ENCODE results near the gene GJC2.
"Not testable (repeated sequence)": the region's sequence is repeated elsewhere in the genome, so short reads cannot be mapped to it uniquely, and the experiment has no call there.

The GJC2 gene

DNA sequence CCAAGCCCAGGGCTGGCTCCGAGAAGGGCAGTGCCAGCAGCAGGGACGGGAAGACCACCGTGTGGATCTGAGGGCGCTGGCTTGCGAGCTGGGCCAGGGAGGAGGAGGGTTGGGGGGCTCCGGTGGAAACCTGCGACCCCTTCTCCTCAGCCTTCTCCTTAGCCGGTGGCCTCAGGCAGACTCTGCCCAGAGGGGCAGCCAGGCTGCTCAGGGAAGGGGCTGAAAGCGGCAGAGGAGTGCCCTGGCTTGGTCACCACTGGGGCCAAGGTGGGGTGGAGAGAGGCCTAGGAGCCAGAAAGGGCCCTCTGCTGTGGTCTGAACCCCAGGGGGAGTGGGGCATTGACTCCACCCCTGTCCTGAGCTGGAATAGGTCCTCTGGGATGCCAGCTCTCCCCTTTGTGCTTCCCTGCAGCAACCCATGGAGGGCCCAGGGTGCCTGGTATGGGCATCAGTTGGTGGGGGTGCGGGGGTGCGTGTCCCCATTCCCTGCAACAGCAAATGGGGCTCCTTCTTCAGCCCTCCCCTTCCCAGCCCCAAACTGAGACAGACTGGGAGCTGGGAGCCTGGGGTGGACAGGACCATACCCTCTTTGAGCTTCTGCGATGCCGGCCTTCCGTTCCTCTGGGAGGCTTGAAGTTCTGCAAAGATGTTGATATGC is 9.4 kb downstream of the GJC2 start:
- no peak for FAIRE-seq

- no peak for FAIRE-seq
These were observed 10.6 kb downstream of the GJC2 start for GRCh38 chr1:228160201-228160761.

- no peak for FAIRE-seq
These were observed 11.6 kb downstream of the GJC2 start for GRCh38 chr1:228161362-228161761.

GRCh38 chr1:228161866-228162265 is 12.1 kb downstream of the GJC2 start:
- FAIRE-seq: no peak

DNA sequence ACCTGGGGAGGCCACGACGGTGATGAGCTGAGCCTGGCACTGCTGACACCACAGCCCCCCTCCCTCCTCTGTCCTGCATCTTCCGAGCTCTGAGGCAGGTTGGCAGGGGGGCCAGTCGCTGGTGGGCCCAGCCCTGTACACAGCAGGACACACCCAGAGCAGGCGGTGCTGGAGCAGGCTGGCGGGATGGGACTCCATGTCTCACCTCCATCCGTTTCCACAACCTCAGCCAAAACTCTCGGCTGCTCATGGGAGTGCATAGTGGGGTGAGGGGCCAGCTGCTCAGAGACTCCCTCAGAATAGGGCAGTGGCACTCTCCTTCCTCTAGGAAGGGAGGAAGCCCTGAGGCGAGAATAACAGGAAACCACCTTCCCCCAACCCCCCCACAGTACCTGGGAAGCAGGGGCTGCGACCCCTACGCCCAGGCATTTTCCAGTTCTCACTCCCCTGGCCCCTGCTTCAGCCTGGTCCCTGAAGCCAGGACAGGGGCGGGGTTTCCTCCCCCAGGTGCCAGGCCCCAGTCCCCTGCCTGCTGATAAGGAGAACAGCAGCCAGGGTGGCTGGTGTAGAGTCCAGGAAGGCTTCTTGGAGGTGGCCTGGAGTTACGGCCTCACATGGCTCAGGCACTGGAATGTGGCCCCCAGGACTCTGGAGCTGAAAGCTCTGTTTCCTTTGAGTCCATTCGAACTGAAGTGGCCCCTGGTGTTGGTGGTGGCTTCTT is 12.7 kb downstream of the GJC2 start:
- FAIRE-seq: no peak

- no peak for FAIRE-seq
These were observed 13.4 kb downstream of the GJC2 start for GRCh38 chr1:228163007-228163753.

- FAIRE-seq: no peak
These were observed 14.2 kb downstream of the GJC2 start for GRCh38 chr1:228163776-228164519.

DNA sequence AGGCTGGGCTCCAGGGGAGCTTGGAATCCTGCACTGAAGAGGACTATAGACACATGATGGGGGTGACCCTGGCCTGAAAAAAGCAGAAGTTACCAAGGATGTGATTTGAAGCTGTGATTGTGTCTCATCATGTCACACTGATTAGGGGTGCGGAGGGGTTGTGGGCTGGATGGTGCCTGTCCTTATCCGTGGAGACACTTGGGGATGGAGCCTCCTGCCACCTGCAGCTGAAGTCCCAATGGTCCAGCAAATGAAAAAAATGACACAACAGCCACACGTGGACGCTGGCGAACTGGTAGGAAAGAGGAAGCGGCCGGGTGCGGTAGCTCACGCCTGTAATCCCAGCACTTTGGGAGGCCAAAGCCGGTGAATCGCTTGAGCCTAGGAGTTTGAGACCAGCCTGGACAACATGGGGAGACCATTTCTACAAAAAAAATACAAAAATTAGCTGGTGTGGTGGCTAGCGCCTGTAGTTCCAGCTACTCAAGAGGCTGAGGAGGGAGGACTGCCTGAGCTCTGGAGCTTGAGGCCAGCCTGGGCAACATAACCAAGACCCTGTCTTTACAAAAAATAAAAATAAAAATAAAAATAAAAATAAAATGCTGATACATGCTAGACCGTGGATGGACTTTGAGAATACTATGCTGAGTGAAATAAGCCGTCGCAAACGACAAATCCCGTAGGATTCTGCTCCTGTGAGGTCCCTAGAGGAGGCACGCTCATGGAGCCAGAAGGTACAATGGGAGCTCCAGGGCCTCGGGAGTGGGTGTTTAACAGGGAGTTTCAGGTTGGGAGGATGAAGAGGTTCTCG is 15.0 kb downstream of the GJC2 start:
- FAIRE-seq: no peak

DNA sequence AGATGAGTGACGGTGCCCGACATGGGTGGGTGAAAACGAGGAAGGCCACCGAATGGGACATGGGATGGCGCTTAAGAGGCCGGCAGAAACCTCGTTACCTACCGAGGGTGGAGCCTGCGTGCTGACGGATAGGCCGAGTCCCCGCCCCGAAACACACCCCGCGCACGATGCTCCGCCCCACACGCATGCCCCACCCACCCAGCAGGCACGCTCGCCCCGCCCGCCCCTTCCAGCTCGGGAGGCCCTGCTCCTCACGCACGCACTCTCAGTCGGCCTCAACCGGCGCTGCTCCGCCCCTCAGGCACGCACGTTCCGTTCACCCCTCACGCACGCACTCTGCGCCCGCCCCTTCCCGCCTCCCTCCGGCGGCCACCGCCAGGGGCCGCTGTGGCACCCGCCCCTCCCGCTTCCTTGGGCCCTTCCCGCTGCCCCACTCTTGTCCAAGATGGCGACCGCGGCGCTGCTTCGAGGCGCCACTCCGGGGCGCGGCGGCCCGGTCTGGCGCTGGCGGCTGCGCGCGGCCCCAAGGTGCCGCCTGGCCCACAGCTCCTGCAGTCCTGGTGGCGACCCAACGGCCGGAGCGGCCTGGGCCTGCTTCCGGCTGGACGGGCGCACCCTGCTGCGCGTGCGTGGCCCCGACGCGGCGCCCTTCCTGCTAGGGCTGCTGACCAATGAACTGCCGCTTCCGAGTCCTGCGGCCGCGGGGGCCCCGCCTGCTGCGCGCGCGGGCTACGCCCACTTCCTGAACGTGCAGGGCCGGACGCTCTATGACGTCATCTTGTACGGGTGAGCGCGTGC is 15.8 kb downstream of the GJC2 start, which contains the start of gene IBA57:
Gene IBA57, plus strand, starts transcription at position 433 of the 798 bp plus-strand sequence. Its CDS starts 13 bp downstream, at position 446.
- FAIRE-seq: no peak

DNA sequence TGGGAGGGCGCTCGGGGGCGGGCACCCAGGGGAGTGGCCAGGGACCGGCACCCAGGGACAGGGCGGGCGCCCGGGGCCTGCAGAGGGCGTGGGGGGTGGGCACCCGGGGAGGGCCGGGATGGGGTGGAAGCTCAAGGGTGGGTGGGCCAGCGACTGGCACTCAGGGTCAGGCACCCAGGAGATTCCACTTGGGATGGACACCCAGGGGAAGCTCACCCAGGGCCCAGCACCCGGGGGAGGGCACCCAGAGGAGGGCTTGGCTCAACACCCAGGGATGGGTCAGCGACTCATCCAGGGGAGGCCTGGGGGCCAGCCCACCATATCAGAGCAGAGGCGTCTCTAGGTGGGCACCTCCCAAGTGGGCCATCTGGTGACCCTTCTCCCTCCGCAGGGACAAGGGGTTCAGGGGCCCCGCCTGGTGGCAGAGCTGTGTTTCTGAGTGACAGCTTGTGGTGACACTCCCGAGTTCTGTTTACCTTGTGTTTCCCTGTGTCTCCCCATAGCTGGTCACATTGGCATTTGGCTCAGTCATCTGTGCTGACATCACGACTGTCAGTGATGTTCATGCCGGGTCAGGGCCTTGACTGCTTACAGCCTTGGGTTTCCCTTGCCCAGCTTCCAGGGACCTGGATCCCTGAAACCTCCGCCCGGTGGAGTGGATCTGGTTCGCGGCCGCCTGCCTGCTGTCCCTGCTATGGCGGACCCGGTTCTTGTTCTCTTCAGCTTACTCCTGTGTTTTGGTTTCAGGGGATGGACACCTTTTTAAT is 16.6 kb downstream of the GJC2 start:
- no peak for FAIRE-seq

DNA sequence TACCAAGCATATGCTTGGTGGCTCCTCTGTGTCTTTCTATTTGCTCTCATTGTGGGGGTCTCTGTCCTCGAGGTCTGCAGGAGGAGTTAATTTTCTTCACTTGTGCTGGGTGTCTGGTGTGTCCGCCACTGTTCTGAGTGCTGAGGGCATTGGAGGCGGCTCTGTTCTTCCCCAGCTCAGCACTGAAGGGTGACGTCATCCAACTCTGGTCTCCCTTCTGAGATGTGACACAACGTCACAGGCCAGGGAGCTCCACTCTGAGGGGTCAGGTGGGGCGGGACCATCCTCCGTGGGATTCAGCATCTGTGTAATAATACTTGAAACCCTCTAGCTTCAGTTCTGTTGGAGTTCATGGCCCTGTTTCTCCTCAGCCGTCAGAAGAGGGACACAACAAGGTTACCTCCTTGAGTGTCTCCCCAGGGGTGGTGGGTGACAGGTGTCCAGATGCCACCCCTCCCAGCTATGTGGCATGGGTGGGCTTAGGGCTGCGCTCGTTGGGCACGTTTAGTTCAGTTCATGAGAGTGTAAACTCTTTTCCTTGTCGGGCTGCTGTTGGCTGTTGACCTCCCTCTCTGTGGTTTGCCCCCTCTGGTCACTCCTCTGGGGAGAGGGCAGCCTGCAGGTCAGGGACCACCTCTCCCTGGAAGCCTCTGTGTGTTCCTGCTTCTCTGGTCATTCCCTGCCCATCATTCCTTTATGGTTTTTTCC is 19.0 kb downstream of the GJC2 start:
- FAIRE-seq: no peak

DNA sequence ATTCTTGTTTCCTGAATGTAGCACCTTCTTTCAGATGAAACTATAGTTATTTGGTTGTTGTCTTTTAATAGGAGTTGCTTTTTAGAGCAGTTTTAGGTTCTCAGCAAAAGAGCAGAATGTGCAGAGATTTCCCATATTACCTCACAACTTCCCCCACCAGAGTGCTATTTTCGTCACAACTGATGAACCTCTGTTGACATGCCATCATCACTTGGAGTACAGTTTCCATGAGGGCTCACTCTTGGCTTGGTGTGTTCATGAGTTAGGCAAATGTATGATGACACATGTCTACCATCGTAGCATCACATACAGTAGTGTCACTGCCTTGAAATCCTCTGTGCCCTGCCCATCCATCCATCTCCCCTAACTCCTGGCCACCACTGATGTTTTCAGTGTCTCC is 19.6 kb downstream of the GJC2 start:
- no peak for FAIRE-seq

DNA sequence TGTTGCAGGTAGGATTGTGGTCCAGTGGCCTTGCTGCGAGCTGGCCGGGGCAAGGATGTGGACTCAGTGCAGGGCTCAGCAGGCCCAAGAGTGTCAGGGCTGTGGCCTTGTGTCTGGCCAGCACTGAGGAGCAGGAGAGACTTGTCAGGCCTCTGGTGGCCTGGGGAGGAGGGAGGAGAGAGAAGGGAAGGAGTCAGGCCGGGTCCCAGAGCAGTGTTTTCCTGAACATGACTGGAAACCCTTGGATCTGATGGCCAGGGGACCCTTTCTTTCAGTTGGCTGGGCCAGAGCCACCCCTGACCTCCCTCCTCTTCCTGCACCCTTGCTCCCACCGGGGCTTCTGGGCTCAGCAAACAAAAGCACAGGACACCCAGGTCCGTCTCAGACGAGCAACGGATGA is 20.9 kb downstream of the GJC2 start:
- FAIRE-seq: no peak

GRCh38 chr1:228171221-228171891 is 21.6 kb downstream of the GJC2 start:
- FAIRE-seq: no peak

GRCh38 chr1:228172591-228173527 is 23.1 kb downstream of the GJC2 start:
- FAIRE-seq: no peak

DNA sequence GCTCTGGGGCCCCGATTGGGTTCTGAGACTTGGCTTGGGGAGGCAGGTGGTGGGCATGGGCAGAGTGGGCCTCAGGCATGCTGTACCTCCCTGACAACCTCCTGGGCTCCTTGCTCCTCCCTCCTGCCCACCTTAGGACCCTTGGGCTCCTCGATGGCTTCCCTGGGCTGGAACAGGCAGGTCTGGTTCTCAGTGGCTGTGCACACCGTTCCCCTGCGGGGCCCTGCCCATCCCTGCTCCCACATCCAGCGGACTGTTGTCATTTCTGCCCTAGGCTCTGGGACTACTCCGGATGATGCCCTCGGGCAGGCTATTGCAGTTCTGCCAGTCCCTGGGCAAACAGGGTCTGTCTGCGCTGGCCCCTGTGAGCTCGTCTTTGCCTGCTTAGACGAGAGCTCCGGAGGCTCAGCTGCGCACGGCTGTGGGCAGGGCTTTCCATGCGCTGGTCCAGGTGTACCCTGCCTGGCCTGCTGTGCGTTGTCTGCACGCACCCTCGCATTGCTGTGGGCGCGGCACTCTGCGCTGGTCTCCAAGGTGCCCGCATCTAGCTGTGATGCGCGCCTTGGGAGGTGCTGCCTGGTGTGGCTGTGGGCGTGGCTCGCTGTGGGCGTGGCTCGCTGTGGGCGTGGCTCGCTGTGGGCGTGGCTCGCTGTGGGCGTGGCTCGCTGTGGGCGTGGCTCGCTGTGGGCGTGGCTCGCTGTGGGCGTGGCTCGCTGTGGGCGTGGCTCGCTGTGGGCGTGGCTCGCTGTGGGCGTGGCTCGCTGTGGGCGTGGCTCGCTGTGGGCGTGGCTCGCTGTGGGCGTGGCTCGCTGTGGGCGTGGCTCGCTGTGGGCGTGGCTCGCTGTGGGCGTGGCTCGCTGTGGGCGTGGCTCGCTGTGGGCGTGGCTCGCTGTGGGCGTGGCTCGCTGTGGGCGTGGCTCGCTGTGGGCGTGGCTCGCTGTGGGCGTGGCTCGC is 24.1 kb downstream of the GJC2 start:
- FAIRE-seq: not testable (repeated sequence)

Measured in colon (tissue), 2 donors.